ENCODE measurements around the gene TNFRSF14. TPM values are rescaled to one million over a fixed set of nuclear protein-coding genes. Genes with fewer than 3 reads are reported as not detected.

TNFRSF14 gene
- total and polyA plus RNA-seq, 2 of the 13 experiments (the other 11 are each of a cell fraction or from before 2014, with no cell fraction given), result 11.9 to 49.9 TPM

- TF ChIP-seq SNAPC2 (CRISPR knock-in tag; IDR thresholded peaks at IDR 0.05) (peak; percentile 49), CREM (IDR thresholded peaks at IDR 0.05) (peak; percentile 88), CREM (CRISPR knock-in tag; IDR thresholded peaks at IDR 0.05) (no peak), NFYB (CRISPR knock-in tag; IDR thresholded peaks at IDR 0.05) (0 out of 2 replicates have a peak, but pooled peaks have one; percentile 12), SIN3A (IDR thresholded peaks at IDR 0.05; ENCODE audit: borderline replicate concordance, low read depth, low read length) (peak; percentile 11; the same call in 1 of the 2 replicates), POLR2G (IDR thresholded peaks at IDR 0.05; ENCODE audit: low read depth, low read length) (peak; percentile 75), GATAD1 (CRISPR knock-in tag; IDR thresholded peaks at IDR 0.05) (peak; percentile 75), ZNF160 (CRISPR knock-in tag; IDR thresholded peaks at IDR 0.05) (no peak), ZFP82 (CRISPR knock-in tag; IDR thresholded peaks at IDR 0.05; ENCODE audit: borderline replicate concordance) (peak; percentile 73; the same call in 1 of the 2 replicates), ZNF138 (CRISPR knock-in tag; IDR thresholded peaks at IDR 0.05; ENCODE audit: low read depth) (no peak), IRF9 (CRISPR knock-in tag; IDR thresholded peaks at IDR 0.05; ENCODE audit: borderline replicate concordance) (no peak; the same call in 1 of the 2 replicates), ARNT2 (CRISPR knock-in tag; IDR thresholded peaks at IDR 0.05; ENCODE audit: low read depth) (0 out of 2 replicates have a peak, but pooled peaks have one; percentile 45), DMTF1 (CRISPR knock-in tag; IDR thresholded peaks at IDR 0.05) (no peak), BORCS8-MEF2B (CRISPR knock-in tag; IDR thresholded peaks at IDR 0.05) (no peak), YEATS4 (CRISPR knock-in tag; IDR thresholded peaks at IDR 0.05; ENCODE audit: borderline replicate concordance) (peak; percentile 59; the same call in 1 of the 2 replicates), IRF2 (CRISPR knock-in tag; IDR thresholded peaks at IDR 0.05) (0 out of 2 replicates have a peak, but pooled peaks have one; percentile 55), MAZ (IDR thresholded peaks at IDR 0.05; ENCODE audit: borderline replicate concordance, low read depth, low read length) (no peak), MAZ (CRISPR knock-in tag; IDR thresholded peaks at IDR 0.05; ENCODE audit: low read depth) (peak; percentile 27; the same call in 1 of the 2 replicates), FOXA3 (CRISPR knock-in tag; IDR thresholded peaks at IDR 0.05) (0 out of 2 replicates have a peak, but pooled peaks have one; percentile 22), RAD21 (CRISPR knock-in tag; IDR thresholded peaks at IDR 0.05) (peak; percentile 24; the same call in 1 of the 2 replicates), ZNF574 (CRISPR knock-in tag; IDR thresholded peaks at IDR 0.05) (peak; percentile 78), THRA (CRISPR knock-in tag; IDR thresholded peaks at IDR 0.05; ENCODE audit: borderline replicate concordance) (no peak)
Observed at GRCh38 chr1:2525920-2526823, 30.0 kb upstream of the TNFRSF14 start, which contains the start of gene PANK4 (continued).

Data from HepG2 (cell line).